NT2/D1 (cell line): Measurements from ENCODE around the gene STAG3.

Source experiments
- DNase-seq: peaks from one replicate; pipeline ENCODE4 v3.0.0-alpha.2; 2011; ENCODE audit warnings: low read depth, low spot score
- H3K27me3 ChIP-seq: 2 replicates; pipeline ENCODE4 v1.6.0; 2011; ENCODE audit warnings: mild to moderate bottlenecking; ENCODE audit not compliant: insufficient read length, insufficient read depth
- H3K36me3 ChIP-seq: 2 replicates; pipeline ENCODE4 v1.6.1; 2011; ENCODE audit warnings: mild to moderate bottlenecking, low read length, mixed read lengths; ENCODE audit not compliant: insufficient read depth, insufficient read length
- H3K4me1 ChIP-seq: 2 replicates; pipeline ENCODE4 v1.5.1; 2011; ENCODE audit not compliant: insufficient read depth, insufficient read length
- H3K4me3 ChIP-seq: 2 replicates; pipeline ENCODE4 v1.5.1; 2011; ENCODE audit warnings: low read depth; ENCODE audit not compliant: insufficient read length
- H3K9ac ChIP-seq: 2 replicates; pipeline ENCODE4 v1.6.0; 2011; ENCODE audit warnings: low read depth; ENCODE audit not compliant: insufficient read length
- H3K9me3 ChIP-seq: 2 replicates; pipeline ENCODE4 v1.5.1; 2011; ENCODE audit warnings: mild to moderate bottlenecking, low read length; ENCODE audit not compliant: insufficient read depth
- SUZ12 ChIP-seq: IDR thresholded peaks from 2 replicates; pipeline ENCODE4 v1.6.1; 2011; ENCODE audit not compliant: insufficient read length, insufficient read depth; ENCODE audit errors: extremely low read depth
- YY1 ChIP-seq: IDR thresholded peaks from 2 replicates; pipeline ENCODE4 v1.6.1; 2011; ENCODE audit not compliant: insufficient read length, insufficient read depth
- ZNF274 ChIP-seq: IDR thresholded peaks from 2 replicates; pipeline ENCODE4 v1.6.1; 2011; ENCODE audit warnings: mild to moderate bottlenecking, low read depth, low read length

STAG3 gene

GRCh38 chr7:100157069-100157333 lies 20.7 kb upstream of the STAG3 start:
- H3K9ac ChIP-seq = no peak overlapping the region
- peaks cover 48% of the 10 kb centered on the region for H3K36me3 ChIP-seq
- H3K9me3 ChIP-seq = no peaks in the 10 kb centered on the region
- peak overlapping the region; percentile 11 for H3K4me3 ChIP-seq
- no peaks in the 10 kb centered on the region for H3K27me3 ChIP-seq
- H3K4me1 ChIP-seq = peaks cover 19% of the 10 kb centered on the region
- no peak for DNase-seq
- no peak for TF ChIP-seq SUZ12
- TF ChIP-seq ZNF274 = no peak
- no peak for TF ChIP-seq YY1

- Histone ChIP-seq H3K9me3 (no peaks in the 10 kb centered on the region), H3K4me1 (peaks cover 19% of the 10 kb centered on the region), H3K27me3 (no peaks in the 10 kb centered on the region), H3K36me3 (peaks cover 44% of the 10 kb centered on the region), H3K4me3 (peak overlapping the region; percentile 83), H3K9ac (peak overlapping the region; percentile 92)
- no peak for DNase-seq
- no peak for TF ChIP-seq YY1
- no peak for TF ChIP-seq ZNF274
- TF ChIP-seq SUZ12 = no peak
Measured at GRCh38 chr7:100157334-100158228, 20.1 kb upstream of the STAG3 start.

GRCh38 chr7:100158229-100159098 lies 19.3 kb upstream of the STAG3 start, which contains the start of gene TRAPPC14:
Gene TRAPPC14 (minus strand): TSS chr7:100158723. CDS start chr7:100158499, 224 bp downstream.
- peak within 1 kb of the TSS; percentile 92 for H3K9ac ChIP-seq
- H3K9me3 ChIP-seq = no peaks in the 10 kb centered on the region
- no peaks in the 10 kb centered on the region for H3K27me3 ChIP-seq
- H3K36me3 ChIP-seq = peaks cover 37% of the 10 kb centered on the region
- H3K4me3 ChIP-seq = peak within 1 kb of the TSS; percentile 83
- peak; percentile 95 for DNase-seq
- peaks cover 23% of the 10 kb centered on the region for H3K4me1 ChIP-seq
- TF ChIP-seq YY1 = no peak
- TF ChIP-seq ZNF274 = no peak
- TF ChIP-seq SUZ12 = no peak

- H3K9me3 ChIP-seq = no peaks in the 10 kb centered on the region
Measured at GRCh38 chr7:100159099-100159623, 18.6 kb upstream of the STAG3 start.

GRCh38 chr7:100160067-100160466 lies 17.7 kb upstream of the STAG3 start:
- TF ChIP-seq ZNF274 = no peak
- TF ChIP-seq SUZ12 = no peak
- no peak overlapping the region for H3K9ac ChIP-seq

More at GRCh38 chr7:100159099-100159623, 18.6 kb upstream of the STAG3 start:
- H3K9ac ChIP-seq = peak overlapping the region; percentile 92
- no peak for TF ChIP-seq ZNF274
- TF ChIP-seq YY1 = no peak
- no peak for TF ChIP-seq SUZ12
- H3K4me3 ChIP-seq = peak overlapping the region; percentile 22
- peaks cover 32% of the 10 kb centered on the region for H3K36me3 ChIP-seq
- H3K4me1 ChIP-seq = peaks cover 23% of the 10 kb centered on the region
- no peaks in the 10 kb centered on the region for H3K27me3 ChIP-seq
- DNase-seq = no peak

GRCh38 chr7:100163006-100163531 lies 14.6 kb upstream of the STAG3 start:
- H3K36me3 ChIP-seq = peaks cover 2% of the 10 kb centered on the region
- H3K4me3 ChIP-seq = no peak overlapping the region
- TF ChIP-seq ZNF274 (no peak), YY1 (no peak), SUZ12 (no peak)
- H3K9me3 ChIP-seq = no peaks in the 10 kb centered on the region
- H3K9ac ChIP-seq = peak overlapping the region; percentile 5
- no peak for DNase-seq
- H3K4me1 ChIP-seq = peaks cover 12% of the 10 kb centered on the region
- H3K27me3 ChIP-seq = peaks cover 13% of the 10 kb centered on the region

More at GRCh38 chr7:100160067-100160466, 17.7 kb upstream of the STAG3 start:
- no peaks in the 10 kb centered on the region for H3K9me3 ChIP-seq
- no peak overlapping the region for H3K4me3 ChIP-seq
- H3K27me3 ChIP-seq = no peaks in the 10 kb centered on the region
- peaks cover 23% of the 10 kb centered on the region for H3K36me3 ChIP-seq
- DNase-seq = no peak
- H3K4me1 ChIP-seq = peaks cover 23% of the 10 kb centered on the region

- Histone ChIP-seq H3K27me3 (peaks cover 13% of the 10 kb centered on the region), H3K36me3 (peaks cover 2% of the 10 kb centered on the region), H3K9ac (no peak overlapping the region), H3K4me3 (no peak overlapping the region), H3K9me3 (no peaks in the 10 kb centered on the region), H3K4me1 (peaks cover 12% of the 10 kb centered on the region)
- DNase-seq = no peak
- TF ChIP-seq SUZ12 = no peak
- no peak for TF ChIP-seq YY1
- no peak for TF ChIP-seq ZNF274
Measured at GRCh38 chr7:100163871-100164270, 13.8 kb upstream of the STAG3 start.
